Peyer's patch (tissue), 4 donors: Measurements from ENCODE around the gene SNED1.

ENCODE experiments used
- CTCF ChIP-seq, 6 experiments: fragments of 450-650 bp in 4 of 6; fragments of 200-600 bp in 2 of 6; sonication (generic) in 1 of 6; IDR thresholded peaks; one replicate each; pipeline ENCODE4 v1.5.1; 2017 to 2019; ENCODE audit warnings: antibody characterized with exemption in 6 of 6, mild to moderate bottlenecking in 3 of 6, moderate library complexity in 1 of 6
- POLR2A ChIP-seq, 2 donors: fragments of 450-650 bp; IDR thresholded peaks; one replicate each; pipeline ENCODE4 v1.5.1; 2017; ENCODE audit warnings: antibody characterized with exemption in 2 of 2, mild to moderate bottlenecking in 2 of 2, moderate library complexity in 2 of 2

- TF ChIP-seq CTCF (IDR thresholded peaks at IDR 0.05) (no peak), POLR2A (IDR thresholded peaks at IDR 0.05) (no peak)
Measured at GRCh38 chr2:240951045-240951594, 47.3 kb upstream of the SNED1 start.
